Inferior parietal cortex (tissue), 1 donor: Measurements from ENCODE around the gene GALNT17.

ENCODE experiments used
- DNase-seq: peaks from one replicate; pipeline ENCODE4 v3.0.0-alpha.2; 2016; ENCODE audit errors: extremely low spot score

The GALNT17 gene

GRCh38 chr7:71457021-71457420 lies 325.1 kb downstream of the GALNT17 start:
- no peak for DNase-seq

- no peak for DNase-seq
These were observed 326.1 kb downstream of the GALNT17 start for GRCh38 chr7:71457846-71458590.

- DNase-seq, result no peak
These were observed 327.2 kb downstream of the GALNT17 start for GRCh38 chr7:71459132-71459531.

- no peak for DNase-seq
These were observed 329.6 kb downstream of the GALNT17 start for GRCh38 chr7:71461572-71461971.

GRCh38 chr7:71465741-71466189 lies 333.8 kb downstream of the GALNT17 start:
- no peak for DNase-seq

GRCh38 chr7:71466448-71467145 lies 334.7 kb downstream of the GALNT17 start:
- DNase-seq, result no peak

- DNase-seq, result no peak
These were observed 338.4 kb downstream of the GALNT17 start for GRCh38 chr7:71470326-71470725.

GRCh38 chr7:71470830-71471229 lies 338.9 kb downstream of the GALNT17 start:
- no peak for DNase-seq

- no peak for DNase-seq
These were observed 341.0 kb downstream of the GALNT17 start for GRCh38 chr7:71472962-71473361.

- DNase-seq, result no peak
These were observed 341.5 kb downstream of the GALNT17 start for GRCh38 chr7:71473366-71473967.

- DNase-seq, result no peak
These were observed 345.5 kb downstream of the GALNT17 start for GRCh38 chr7:71477441-71477840.

- DNase-seq, result no peak
These were observed 347.3 kb downstream of the GALNT17 start for GRCh38 chr7:71479231-71479630.

- DNase-seq, result no peak
These were observed 348.8 kb downstream of the GALNT17 start for GRCh38 chr7:71480791-71481190.

GRCh38 chr7:71482284-71482683 lies 350.3 kb downstream of the GALNT17 start:
- no peak for DNase-seq

- no peak for DNase-seq
These were observed 352.4 kb downstream of the GALNT17 start for GRCh38 chr7:71484380-71484779.

- no peak for DNase-seq
These were observed 353.6 kb downstream of the GALNT17 start for GRCh38 chr7:71485586-71485985.

GRCh38 chr7:71486414-71486813 lies 354.5 kb downstream of the GALNT17 start:
- DNase-seq, result no peak

- no peak for DNase-seq
These were observed 355.1 kb downstream of the GALNT17 start for GRCh38 chr7:71486856-71487628.

GRCh38 chr7:71488308-71488707 lies 356.4 kb downstream of the GALNT17 start:
- DNase-seq, result no peak

- DNase-seq, result no peak
These were observed 359.4 kb downstream of the GALNT17 start for GRCh38 chr7:71491336-71491735.

GRCh38 chr7:71495828-71496227 lies 363.9 kb downstream of the GALNT17 start:
- DNase-seq, result no peak
